C1 segment of cervical spinal cord (tissue), 14 donors: Measurements from ENCODE around the gene HRH2.
"Not testable (repeated sequence)": the region's sequence is repeated elsewhere in the genome, so short reads cannot be mapped to it uniquely, and the experiment has no call there.

Source experiments
- DNase-seq, 14 donors: peaks; one replicate each; lab custom pipeline; 2025; lab: John Stamatoyannopoulos, UW

HRH2 gene

DNA sequence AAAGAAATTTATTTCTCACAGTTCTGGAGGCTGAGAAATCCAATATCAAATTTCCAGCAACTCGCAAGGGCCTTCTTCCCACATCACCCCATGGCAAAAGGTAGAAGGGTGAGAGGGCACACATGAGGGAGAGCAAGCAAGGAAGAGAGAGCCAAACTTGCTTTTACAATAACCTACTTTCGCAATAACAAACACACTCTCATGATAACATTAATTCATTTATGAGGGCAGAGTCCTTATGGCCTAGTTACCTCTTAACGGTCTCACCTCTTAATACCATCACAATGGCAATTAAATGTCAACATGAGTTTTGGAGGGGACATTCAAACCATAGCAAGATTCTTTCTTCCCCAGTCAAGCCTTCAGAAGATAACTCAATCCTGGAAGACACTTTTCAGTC lies 11.6 kb upstream of the HRH2 start:
- no peak for DNase-seq

DNA sequence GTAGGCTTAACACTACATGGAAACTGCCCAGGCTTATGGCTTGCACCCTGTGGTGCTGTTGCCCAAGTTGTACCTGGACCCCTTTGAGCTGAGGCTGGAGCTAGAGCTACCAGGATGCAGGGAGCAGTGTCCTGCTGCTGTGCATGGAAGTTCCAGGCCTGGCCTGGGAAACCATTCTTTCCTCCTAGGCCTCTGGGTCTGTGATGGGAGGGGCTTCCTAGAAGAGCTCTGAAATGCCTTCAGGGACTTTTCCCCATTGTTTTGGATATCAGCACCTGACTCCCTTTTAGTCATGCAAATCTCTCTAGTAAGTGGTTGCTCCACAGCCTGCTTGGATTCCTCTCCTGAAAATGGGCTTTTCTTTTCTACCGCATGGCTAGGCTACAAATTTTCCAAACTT lies 7.9 kb upstream of the HRH2 start:
- no peak for DNase-seq

DNA sequence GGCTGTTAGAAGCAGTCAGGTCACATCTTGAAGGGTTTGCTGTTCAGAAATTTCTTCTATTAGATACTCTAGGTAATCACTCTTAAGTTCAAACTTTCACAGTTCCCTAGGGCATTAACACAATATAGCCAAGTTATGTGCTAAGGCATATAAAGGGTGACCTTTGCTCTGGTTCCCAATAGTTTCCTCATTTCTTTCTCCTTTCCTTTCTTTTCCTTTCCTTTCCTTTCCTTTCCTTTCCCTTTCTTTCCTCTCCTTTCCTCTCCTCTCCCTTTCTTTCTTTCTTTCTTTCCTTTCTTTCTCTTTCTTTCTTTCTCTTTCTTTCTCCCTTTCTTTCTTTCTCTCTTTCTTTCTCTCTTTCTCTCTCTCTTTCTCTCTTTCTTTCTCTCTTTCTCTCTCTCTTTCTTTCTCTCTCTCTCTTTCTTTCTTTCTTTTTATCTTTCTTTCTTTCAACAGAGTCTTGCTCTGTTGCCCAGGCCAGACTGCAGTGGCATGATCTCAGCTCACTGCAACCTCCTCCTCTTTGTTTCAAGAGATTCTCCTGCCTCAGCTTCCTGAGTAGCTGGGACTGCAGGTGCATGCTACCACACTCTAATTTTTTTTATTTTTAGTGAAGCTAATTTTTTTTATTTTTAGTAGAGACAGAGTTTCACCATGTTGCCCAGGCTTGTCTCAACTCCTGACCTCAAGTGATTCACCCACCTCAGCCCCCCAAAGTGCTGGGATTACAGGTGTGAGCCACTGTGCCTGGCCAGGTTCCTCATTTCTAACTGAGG lies 7.3 kb upstream of the HRH2 start:
- DNase-seq: not testable (repeated sequence)

DNA sequence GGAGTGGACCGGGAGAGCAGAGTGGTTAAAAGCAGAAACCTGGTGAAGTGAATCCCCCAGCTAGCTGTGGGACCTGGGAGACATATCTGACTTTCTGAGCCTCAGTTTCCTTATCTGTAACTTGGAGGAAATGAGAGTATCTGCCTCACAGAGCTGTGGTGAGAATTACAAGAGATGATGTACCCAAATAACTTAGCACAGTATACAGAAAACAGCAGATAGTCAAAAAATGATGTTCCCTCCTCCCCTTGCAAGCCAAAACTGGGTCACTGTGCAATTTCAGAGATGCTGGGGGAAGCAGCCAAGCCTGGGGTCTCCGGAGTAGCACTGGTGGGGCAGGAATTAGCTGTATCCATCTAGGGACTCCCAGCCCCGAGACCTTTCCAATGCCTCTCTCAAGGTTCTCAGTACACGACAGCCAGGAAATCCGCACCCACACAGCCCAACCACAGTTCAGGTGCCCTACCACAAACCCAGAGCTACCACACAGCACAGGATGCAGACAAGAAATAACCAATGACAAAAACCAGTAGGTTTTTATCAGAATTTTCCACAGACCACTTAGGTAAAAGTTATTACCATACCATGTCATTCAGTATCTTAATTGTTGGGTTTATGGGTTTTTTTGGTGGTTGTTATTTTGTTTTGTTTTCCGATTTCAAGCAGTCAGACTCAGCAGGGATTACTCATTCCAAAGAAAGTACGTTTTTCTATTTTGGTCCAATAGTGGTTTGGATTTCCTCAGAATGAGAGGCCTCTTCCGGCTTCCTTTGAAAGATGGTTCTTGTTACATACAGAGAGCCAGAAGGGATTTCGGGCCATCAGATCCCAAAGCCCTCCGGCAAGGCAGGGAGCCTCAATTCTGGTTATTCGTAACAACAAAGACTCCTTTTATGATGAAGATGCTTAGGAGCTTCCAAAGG lies 4.9 kb upstream of the HRH2 start:
- DNase-seq: no peak

GRCh38 chr5:175653763-175654162 lies 4.1 kb upstream of the HRH2 start:
- DNase-seq: no peak

DNA sequence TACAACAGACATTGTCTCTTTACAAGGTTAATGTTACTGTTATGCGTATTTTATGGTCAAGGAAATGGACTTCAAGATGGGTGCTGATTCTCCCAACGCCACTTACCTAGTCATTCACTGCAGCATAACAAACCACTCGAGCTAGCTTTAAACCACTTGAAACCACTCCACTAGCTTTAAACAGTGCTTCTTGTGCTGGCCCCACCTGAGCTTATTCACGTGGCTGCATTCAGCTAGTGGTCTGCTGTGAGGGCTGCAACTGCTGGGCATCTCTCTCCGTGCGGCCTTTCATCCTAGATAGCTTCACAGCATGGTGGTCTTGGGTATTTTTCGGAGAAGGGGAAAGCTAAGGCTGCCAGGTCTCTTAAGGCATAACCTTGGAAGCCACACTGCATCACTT lies 3.5 kb upstream of the HRH2 start:
- no peak for DNase-seq

DNA sequence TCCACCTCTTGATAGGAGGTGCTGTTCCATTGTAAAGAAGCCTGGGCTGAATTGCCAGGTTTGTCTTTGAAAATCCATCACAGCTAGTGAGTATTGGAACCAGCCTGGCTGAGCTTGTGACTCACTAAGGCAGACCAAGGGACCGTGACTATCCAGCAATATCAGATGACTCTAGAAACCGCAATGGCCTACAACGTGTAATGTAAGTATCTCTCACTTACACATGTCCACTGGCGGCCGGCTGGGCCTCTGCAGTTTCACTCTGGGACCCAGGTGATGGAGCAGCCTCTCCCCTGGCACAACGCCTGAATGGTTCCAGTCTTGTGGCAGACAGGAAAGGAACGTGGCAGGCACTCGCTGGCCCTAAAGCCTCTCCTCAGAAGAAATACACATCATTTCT lies 3.1 kb upstream of the HRH2 start:
- no peak for DNase-seq

DNA sequence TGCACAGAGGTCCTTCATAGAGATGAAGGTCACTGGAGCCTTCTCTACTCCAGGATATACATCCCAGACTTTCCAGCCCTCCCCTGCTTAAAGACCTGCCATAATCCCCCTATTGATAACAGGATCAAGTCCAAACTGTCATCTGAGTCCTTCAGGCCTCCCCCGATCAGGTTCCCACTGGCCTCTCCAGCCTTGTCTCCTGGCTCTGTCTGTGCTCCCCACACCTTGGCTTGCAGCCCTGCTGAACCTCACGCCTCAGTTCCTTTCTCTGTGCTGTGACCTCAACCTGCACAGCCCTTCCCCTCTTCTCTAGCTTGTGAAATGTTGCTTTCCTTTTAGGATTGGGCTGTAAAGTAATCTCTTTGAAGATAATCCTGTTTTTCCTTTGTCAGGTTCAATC lies 2.5 kb upstream of the HRH2 start:
- DNase-seq: no peak

GRCh38 chr5:175656966-175657365 lies 905 bp upstream of the HRH2 start:
- no peak for DNase-seq

DNA sequence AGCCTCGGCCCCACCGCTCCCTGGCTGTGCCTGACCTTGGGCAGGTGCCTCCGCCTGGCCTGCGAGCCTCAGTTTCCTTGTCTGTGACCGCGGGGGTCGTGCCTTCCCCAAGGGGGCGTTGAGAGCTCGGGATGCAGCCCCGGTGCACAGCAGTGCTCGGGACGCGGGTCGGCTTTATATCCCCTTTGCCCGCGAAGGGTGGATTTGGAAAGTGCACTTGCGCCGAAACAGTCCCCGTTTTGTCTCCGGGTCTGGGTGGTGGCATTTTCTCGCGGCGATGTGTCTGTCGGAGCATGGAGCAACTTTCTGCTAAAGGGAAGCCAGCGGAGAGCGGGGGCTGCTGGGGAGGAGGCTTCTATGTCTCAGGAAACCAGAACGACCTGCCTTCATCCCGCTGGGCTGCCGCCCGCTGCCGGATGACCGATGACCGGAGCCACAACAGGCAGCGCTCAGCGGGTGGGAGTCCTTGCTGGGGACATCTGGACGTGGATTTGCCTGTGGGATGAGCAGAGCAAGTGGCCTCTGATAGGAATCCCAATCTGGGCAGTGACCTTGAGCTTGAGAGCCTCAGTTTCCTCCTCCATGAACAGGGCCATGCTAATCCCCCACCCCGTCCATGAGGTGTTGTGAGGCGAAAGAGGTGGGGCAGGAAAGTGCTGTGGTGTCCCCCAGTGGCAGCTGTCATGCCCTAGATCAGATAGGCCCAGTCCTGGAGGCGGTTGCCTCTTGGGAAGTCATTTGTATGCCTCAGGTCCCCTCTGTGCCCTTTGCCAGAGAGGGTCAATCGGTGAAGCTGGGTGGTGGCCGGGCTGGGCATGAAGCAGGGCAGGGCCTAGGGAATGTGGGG lies 651 bp downstream of the HRH2 start:
- peak in 2 of 14 donors; percentile 2 to 4 for DNase-seq

- no peak for DNase-seq
These were observed 1.8 kb downstream of the HRH2 start for GRCh38 chr5:175659546-175660253.

DNA sequence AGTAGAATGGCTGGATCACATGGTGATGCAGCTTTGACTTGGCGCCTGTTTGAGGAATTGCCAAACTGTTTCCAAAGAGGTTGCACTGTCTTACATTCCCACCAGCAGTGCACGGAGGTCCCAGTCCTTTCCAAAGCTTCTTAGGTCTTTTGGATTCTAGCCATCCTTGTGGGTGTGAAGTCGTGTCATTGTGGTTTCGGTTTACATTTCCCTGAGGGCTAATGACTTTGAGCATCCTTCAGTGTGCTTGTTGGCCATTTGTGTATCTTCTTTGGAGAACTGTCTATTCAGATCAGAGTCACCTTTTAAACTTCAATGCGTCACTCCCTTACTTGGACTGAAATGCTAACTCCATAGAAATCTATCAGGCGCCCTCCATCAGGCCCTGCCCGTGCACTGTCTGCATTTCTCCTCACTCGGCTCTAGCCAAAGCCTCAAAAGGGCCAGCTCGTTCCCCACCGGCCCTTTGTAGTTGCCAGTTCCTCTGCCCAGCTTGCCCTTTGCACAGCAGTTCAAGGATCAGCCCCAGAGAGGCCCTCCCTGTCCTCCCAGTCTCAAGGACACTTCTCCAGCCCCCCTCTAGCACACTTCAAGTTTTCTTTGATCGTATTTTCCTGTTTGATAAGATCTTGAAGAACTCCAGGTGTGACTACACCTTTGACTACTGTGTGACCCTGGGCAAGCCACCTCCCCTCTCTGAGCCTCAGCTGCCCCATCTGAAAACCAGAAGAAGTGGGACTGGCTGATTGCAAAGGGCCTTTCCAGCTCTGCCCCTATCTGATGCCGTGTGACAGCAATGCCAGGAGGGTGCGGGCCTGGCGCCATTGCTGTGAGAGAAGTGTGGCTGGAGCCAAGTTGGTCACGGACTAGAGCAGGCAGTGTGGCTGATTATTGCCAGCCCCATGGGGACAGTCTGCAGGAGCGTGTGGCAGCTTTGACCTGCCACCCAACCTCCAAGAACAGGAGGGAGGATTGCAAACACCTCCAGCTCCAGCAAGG lies 5.6 kb downstream of the HRH2 start:
- no peak for DNase-seq

DNA sequence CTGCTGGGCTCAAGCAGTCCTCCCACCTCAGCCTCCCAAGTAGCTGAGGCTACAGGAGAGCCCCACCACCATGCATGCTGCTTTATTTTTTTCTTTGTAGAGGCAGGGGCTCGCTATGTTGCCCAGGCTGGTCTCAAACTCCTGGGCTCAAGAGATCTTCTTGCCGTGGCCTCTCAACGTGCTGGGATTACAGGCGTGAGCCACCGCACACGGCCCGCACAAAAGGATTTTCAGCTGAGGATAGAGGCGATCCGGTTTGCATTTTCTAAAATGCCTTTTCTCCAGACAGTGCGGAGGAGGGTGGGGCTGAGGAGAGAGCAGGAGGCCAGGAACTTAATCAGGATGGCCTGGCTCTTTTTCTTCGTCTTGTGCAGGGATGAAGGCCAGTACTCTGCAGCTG lies 6.9 kb downstream of the HRH2 start:
- DNase-seq: no peak

DNA sequence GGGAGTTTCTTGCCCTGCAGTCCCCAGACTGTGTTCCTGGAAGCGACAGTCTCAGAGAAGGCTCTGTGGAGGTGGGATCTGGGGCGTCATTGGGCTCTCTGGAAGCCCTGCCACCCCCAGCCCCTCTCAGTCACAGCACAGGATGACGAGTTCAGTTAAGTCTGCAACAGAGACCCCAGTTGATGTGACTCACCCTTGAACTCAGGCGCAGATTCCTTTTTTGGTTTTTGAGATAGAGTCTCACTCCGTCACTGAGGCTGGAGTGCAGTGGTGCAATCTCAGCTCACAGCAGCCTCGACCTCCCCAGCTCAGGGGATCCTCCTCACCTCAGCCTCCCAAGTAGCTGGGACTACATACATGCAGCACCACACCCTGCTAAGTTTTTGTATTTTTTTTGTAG lies 8.3 kb downstream of the HRH2 start:
- no peak for DNase-seq

- DNase-seq: no peak
These were observed 10.1 kb downstream of the HRH2 start for GRCh38 chr5:175668006-175668405.

DNA sequence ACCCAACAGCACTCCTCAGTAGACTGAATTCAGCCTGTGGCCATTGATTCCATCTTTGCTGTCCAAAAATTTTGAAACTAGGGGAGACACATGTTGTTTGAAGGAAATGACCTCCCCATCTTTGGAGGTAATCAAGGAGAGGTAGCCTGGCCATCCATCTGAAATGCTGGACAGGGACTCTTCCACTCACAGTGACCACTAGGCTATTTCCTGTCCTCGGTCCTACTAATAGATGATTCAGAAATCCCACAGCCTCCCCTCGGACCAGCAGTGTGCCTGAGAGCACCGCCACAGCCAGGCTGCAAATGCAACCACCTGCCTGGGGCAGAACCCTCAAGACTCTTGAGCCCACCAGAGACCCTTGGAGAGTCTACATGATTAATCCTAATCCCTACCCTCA lies 12.5 kb downstream of the HRH2 start:
- DNase-seq: no peak

DNA sequence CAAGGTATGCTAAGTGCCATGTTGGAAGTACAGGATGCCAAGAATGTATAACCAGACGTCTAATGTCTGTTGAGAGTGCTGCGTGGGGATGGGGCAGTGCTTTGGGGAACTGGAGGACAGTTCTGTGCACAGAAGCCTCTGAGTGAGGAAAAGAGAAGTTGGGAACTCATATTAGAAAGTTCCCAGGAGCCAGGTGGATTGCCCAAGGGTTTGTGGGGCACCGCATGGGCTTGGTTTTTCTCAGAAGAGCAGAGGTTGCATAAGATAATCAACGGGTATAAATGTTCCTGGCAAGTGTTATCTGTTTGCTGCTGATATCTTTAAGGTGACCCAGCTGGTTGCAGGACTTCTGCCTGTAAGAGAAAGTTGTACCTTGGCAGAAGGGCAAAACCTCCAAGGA lies 13.1 kb downstream of the HRH2 start:
- DNase-seq: no peak

- no peak for DNase-seq
These were observed 15.2 kb downstream of the HRH2 start for GRCh38 chr5:175672976-175673648.

DNA sequence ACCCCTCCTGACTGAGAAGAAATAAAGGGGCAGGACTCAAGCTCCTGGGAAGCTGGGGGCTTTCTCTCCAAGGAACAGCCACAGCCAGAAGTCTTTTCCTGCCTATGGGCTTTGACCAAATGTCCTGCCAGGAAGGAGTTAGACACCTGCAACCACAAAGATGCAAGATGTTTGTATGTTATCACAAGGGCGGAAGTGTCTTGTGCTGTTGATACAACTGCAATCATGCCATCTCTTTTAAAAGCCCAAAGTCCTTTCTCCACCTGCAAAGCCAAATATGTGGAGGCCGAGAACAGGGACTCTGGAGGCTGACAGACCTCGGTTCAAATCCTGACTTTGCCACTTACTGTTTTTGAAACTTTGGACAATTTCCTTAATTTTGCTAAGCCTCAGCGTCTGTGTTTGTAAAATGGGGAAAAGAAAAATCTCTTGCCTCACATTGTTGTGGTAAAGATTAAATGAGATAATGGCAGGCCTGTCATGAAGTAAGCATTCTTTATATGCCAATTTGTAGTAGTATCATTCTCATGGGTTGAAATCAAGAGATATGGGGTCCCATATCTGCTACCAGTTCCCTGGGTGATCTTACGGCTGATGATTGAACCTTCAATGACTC lies 17.0 kb downstream of the HRH2 start:
- no peak for DNase-seq
